HG03045 (cell line): Measurements from ENCODE around the gene CNOT8.
"Not testable (repeated sequence)": the region's sequence is repeated elsewhere in the genome, so short reads cannot be mapped to it uniquely, and the experiment has no call there.

Source experiments
- ATAC-seq: cut with Tn5 transposase; IDR thresholded peaks from one replicate; pipeline ENCODE4 v1.9.1; 2021; ENCODE audit warnings: mild to moderate bottlenecking, moderate library complexity; ENCODE audit not compliant: unreplicated experiment

Gene CNOT8

GRCh38 chr5:154858297-154858971, at the start of gene CNOT8:
CNOT8 (plus strand) TSS chr5:154858627; CDS start chr5:154863279, 4,652 bp downstream.
- peak; percentile 82 for ATAC-seq

- no peak for ATAC-seq
These were observed 47.2 kb upstream of the CNOT8 start for GRCh38 chr5:154811239-154811638.

GRCh38 chr5:154811653-154812465, 46.6 kb upstream of the CNOT8 start:
- ATAC-seq: no peak

- ATAC-seq: no peak
These were observed 45.3 kb upstream of the CNOT8 start for GRCh38 chr5:154813158-154813557.

GRCh38 chr5:154813736-154814135, 44.7 kb upstream of the CNOT8 start:
- no peak for ATAC-seq

- ATAC-seq: no peak
These were observed 43.4 kb upstream of the CNOT8 start for GRCh38 chr5:154815025-154815424.

GRCh38 chr5:154815684-154816247, 42.7 kb upstream of the CNOT8 start:
- no peak for ATAC-seq

GRCh38 chr5:154816891-154817492, 41.4 kb upstream of the CNOT8 start:
- ATAC-seq: no peak

GRCh38 chr5:154817815-154818214, 40.6 kb upstream of the CNOT8 start:
- ATAC-seq: no peak

- no peak for ATAC-seq
These were observed 39.8 kb upstream of the CNOT8 start for GRCh38 chr5:154818471-154819116.

GRCh38 chr5:154819546-154819945, 38.9 kb upstream of the CNOT8 start:
- no peak for ATAC-seq

GRCh38 chr5:154820383-154820782, 38.0 kb upstream of the CNOT8 start:
- ATAC-seq: no peak

- ATAC-seq: not testable (repeated sequence)
These were observed 35.5 kb upstream of the CNOT8 start for GRCh38 chr5:154822896-154823295.

GRCh38 chr5:154823605-154824004, 34.8 kb upstream of the CNOT8 start:
- no peak for ATAC-seq

GRCh38 chr5:154824070-154824469, 34.4 kb upstream of the CNOT8 start:
- ATAC-seq: no peak

GRCh38 chr5:154829181-154829588, 29.2 kb upstream of the CNOT8 start:
- no peak for ATAC-seq

- no peak for ATAC-seq
These were observed 28.7 kb upstream of the CNOT8 start for GRCh38 chr5:154829589-154830218.

- ATAC-seq: no peak
These were observed 28.2 kb upstream of the CNOT8 start for GRCh38 chr5:154830219-154830595.

GRCh38 chr5:154830596-154830995, 27.8 kb upstream of the CNOT8 start:
- no peak for ATAC-seq

GRCh38 chr5:154831451-154831850, 27.0 kb upstream of the CNOT8 start:
- no peak for ATAC-seq

GRCh38 chr5:154832804-154833203, 25.6 kb upstream of the CNOT8 start:
- ATAC-seq: not testable (repeated sequence)
